GM10248 (cell line): ENCODE data around the gene GPR148.

Source experiments
- CTCF ChIA-PET: fragments of 300-600 bp; sonication (Branson Sonifier 250); formaldehyde crosslinking; extraction: SDS; loops from one replicate; lab custom pipeline; 2021; ENCODE audit warnings: antibody characterized with exemption; lab: Yijun Ruan, JAX
- POLR2A ChIA-PET: fragments of 350-650 bp; sonication (Branson Sonifier 250); formaldehyde crosslinking; extraction: SDS; loops from one replicate; lab custom pipeline; 2020; ENCODE audit warnings: antibody characterized with exemption; lab: Yijun Ruan, JAX
- DNase-seq: peaks from one replicate; pipeline ENCODE4 v3.0.0; 2012; ENCODE audit errors: extremely low spot score
- TF ChIP-seq, protein P1 (sequence below): IDR thresholded peaks from 2 replicates; pipeline ENCODE4 v1.5.1; 2012; ENCODE audit warnings: mild to moderate bottlenecking, low read depth; ENCODE audit errors: extremely low read depth, missing control alignments, control extremely low read depth

The GPR148 gene

DNA sequence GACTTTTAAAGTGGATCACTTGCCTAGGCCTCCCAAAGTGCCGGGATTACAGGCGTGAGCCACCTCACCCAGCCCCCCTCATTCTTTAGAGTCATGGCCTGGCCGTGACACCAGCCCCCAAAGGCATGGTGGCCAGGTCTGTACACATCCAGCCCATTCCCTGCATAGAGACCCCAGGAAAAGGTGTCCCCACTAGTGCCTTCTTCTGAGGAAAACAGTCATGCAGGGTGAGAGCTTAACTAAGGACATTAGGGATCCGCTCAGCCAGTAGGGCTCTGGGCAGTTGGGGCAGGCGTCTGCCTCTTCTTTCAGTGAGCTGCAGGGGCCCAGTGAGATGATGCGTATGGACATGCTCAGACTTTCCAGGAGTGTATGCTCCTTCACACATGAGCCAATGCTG, 20.8 kb downstream of the GPR148 start:
- TF ChIP-seq, protein P1, sequence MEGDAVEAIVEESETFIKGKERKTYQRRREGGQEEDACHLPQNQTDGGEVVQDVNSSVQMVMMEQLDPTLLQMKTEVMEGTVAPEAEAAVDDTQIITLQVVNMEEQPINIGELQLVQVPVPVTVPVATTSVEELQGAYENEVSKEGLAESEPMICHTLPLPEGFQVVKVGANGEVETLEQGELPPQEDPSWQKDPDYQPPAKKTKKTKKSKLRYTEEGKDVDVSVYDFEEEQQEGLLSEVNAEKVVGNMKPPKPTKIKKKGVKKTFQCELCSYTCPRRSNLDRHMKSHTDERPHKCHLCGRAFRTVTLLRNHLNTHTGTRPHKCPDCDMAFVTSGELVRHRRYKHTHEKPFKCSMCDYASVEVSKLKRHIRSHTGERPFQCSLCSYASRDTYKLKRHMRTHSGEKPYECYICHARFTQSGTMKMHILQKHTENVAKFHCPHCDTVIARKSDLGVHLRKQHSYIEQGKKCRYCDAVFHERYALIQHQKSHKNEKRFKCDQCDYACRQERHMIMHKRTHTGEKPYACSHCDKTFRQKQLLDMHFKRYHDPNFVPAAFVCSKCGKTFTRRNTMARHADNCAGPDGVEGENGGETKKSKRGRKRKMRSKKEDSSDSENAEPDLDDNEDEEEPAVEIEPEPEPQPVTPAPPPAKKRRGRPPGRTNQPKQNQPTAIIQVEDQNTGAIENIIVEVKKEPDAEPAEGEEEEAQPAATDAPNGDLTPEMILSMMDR = no peak
- ChIA-PET CTCF (no interaction called here), POLR2A (no interaction called here)
- no peak for DNase-seq

- TF ChIP-seq, protein P1 = no peak
- ChIA-PET POLR2A (no interaction called here), CTCF (no interaction called here)
Observed at GRCh38 chr2:130754811-130755210, 25.9 kb downstream of the GPR148 start.

DNA sequence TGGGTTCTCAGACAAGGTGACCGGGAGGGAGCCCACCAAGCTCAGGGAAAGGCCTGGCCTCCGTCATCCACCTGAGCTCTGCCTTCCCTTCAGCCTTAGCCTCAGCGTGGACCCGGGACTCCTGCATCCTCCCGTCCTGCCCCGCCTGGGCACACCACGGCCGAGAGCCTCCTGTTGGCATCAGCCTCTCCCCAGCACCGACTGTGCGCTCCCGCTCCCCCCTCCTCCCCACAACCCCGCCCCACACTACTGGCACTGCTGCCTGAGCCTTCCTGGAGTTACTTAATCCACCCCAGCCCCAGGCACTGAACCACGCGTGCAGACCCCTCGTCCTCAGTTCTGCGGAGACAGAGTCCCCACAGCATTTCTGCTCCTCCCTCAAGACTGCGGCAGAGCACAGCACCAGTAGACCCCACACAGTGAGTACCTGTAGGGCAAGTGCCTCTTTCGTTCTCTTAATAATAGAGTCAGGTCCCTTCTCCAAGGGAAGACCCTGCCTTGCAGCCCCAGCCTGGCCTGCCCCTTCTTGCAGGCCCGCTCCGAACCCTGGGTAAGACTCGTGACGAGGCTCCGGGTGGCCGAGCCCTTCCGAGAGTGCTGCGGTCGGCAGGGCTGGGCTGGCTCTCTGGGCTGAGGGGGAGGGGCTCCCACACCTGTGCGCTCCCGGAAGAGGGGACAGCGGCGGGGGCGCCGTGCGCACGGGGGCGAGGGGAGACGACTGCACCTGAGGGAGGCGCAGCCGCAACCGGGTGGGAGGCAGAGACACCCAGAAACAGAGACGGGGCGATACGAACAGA, 26.6 kb downstream of the GPR148 start, which contains the start of gene AMER3:
Gene AMER3, plus strand, starts transcription at position 285 of the 797 bp plus-strand sequence. CDS start 6,533 bp downstream, outside the sequence.
- ChIA-PET CTCF (no interaction called here), POLR2A (no interaction called here)
- TF ChIP-seq, protein P1 = no peak
- DNase-seq = no peak

More at GRCh38 chr2:130754811-130755210, 25.9 kb downstream of the GPR148 start:
- no peak for DNase-seq

GRCh38 chr2:130756053-130756873, 27.4 kb downstream of the GPR148 start:
- TF ChIP-seq, protein P1 = no peak
- CTCF ChIA-PET = no interaction called here
- DNase-seq = peak; percentile 64
- POLR2A ChIA-PET = no interaction called here

GRCh38 chr2:130756874-130757668, 28.2 kb downstream of the GPR148 start:
- TF ChIP-seq, protein P1 = no peak
- CTCF ChIA-PET = no interaction called here

More at GRCh38 chr2:130756874-130757668, 28.2 kb downstream of the GPR148 start:
- DNase-seq = no peak
- POLR2A ChIA-PET = no interaction called here
